ENCODE results near the gene SALL4.

Gene SALL4

GRCh38 chr20:51791626-51792025 is 10.7 kb downstream of the SALL4 start:
- Histone ChIP-seq H3K4me3 (replicated peaks; ENCODE audit: insufficient read depth, low read length) (no peak overlapping the region), H3K27ac (replicated peaks) (no peak overlapping the region), H3K27me3 (ENCODE audit: insufficient read depth, poor library complexity, severe bottlenecking) (no peaks in the 10 kb centered on the region)
- TF ChIP-seq SPI1 (IDR thresholded peaks at IDR 0.05; ENCODE audit: borderline replicate concordance, low read depth): no peak
- TF ChIP-seq CTCF (IDR thresholded peaks at IDR 0.05; ENCODE audit: insufficient read depth, low read length): no peak
- no peak for TF ChIP-seq POLR2AphosphoS5 (IDR thresholded peaks at IDR 0.05; ENCODE audit: low read depth)
- no peak for TF ChIP-seq GABPA (IDR thresholded peaks at IDR 0.05; ENCODE audit: low read depth)
- TF ChIP-seq REST (IDR thresholded peaks at IDR 0.05; ENCODE audit: insufficient replicate concordance, low read depth): no peak
- DNase-seq (ENCODE audit: low read depth in 1 of 2, low spot score in 1 of 2): no peak

- Histone ChIP-seq H3K27me3 (ENCODE audit: insufficient read depth, poor library complexity, severe bottlenecking) (no peaks in the 10 kb centered on the region), H3K4me3 (replicated peaks; ENCODE audit: insufficient read depth, low read length) (no peak overlapping the region), H3K27ac (replicated peaks) (no peak overlapping the region)
- DNase-seq (ENCODE audit: low read depth in 1 of 2, low spot score in 1 of 2): no peak
- no peak for TF ChIP-seq SPI1 (IDR thresholded peaks at IDR 0.05; ENCODE audit: borderline replicate concordance, low read depth)
- TF ChIP-seq REST (IDR thresholded peaks at IDR 0.05; ENCODE audit: insufficient replicate concordance, low read depth): no peak
- no peak for TF ChIP-seq GABPA (IDR thresholded peaks at IDR 0.05; ENCODE audit: low read depth)
- no peak for TF ChIP-seq POLR2AphosphoS5 (IDR thresholded peaks at IDR 0.05; ENCODE audit: low read depth)
- TF ChIP-seq CTCF (IDR thresholded peaks at IDR 0.05; ENCODE audit: insufficient read depth, low read length): no peak
Observed at GRCh38 chr20:51790256-51790655, 12.1 kb downstream of the SALL4 start.

- DNase-seq (ENCODE audit: low read depth in 1 of 2, low spot score in 1 of 2): no peak
- TF ChIP-seq CTCF (IDR thresholded peaks at IDR 0.05; ENCODE audit: insufficient read depth, low read length): no peak
- TF ChIP-seq SPI1 (IDR thresholded peaks at IDR 0.05; ENCODE audit: borderline replicate concordance, low read depth): peak; percentile 28; the same call in 1 of the 2 replicates
- Histone ChIP-seq H3K4me3 (replicated peaks; ENCODE audit: insufficient read depth, low read length) (no peak overlapping the region), H3K27ac (replicated peaks) (no peak overlapping the region), H3K27me3 (ENCODE audit: insufficient read depth, poor library complexity, severe bottlenecking) (no peaks in the 10 kb centered on the region)
Observed at GRCh38 chr20:51789434-51789833, 12.9 kb downstream of the SALL4 start.

GRCh38 chr20:51788822-51789221 is 13.5 kb downstream of the SALL4 start:
- TF ChIP-seq REST (IDR thresholded peaks at IDR 0.05; ENCODE audit: insufficient replicate concordance, low read depth) (no peak), CTCF (IDR thresholded peaks at IDR 0.05; ENCODE audit: insufficient read depth, low read length) (no peak), POLR2AphosphoS5 (IDR thresholded peaks at IDR 0.05; ENCODE audit: low read depth) (no peak), GABPA (IDR thresholded peaks at IDR 0.05; ENCODE audit: low read depth) (no peak), SPI1 (IDR thresholded peaks at IDR 0.05; ENCODE audit: borderline replicate concordance, low read depth) (no peak)
- no peak overlapping the region for H3K27ac ChIP-seq (replicated peaks)
- H3K4me3 ChIP-seq (replicated peaks; ENCODE audit: insufficient read depth, low read length): no peak overlapping the region
- no peaks in the 10 kb centered on the region for H3K27me3 ChIP-seq (ENCODE audit: insufficient read depth, poor library complexity, severe bottlenecking)
- DNase-seq (ENCODE audit: low read depth in 1 of 2, low spot score in 1 of 2): no peak

Data from HL-60 (cell line).